ENCODE data around the gene ANKS1B. TPM values are rescaled to one million over a fixed set of nuclear protein-coding genes. Genes with fewer than 3 reads are reported as not detected.

The ANKS1B gene
- total and polyA plus RNA-seq, 10 of the 15 experiments (the other 5 are each of a cell fraction or from before 2014, with no cell fraction given) = 0.16 to 1.3 (median 0.82) TPM; not detected in 7

GRCh38 chr12:99343960-99344359 lies 640.8 kb downstream of the ANKS1B start:
- intact Hi-C loops (cut with micrococcal nuclease; ENCODE audit: unreplicated experiment) (no loop called here), in situ Hi-C loops (cut with MboI) (no loop called here)
- Histone ChIP-seq H3K4me1 (ENCODE audit: control insufficient read depth, insufficient read depth, low read length) (no peaks in the 10 kb centered on the region), H3K4me2 (ENCODE audit: control insufficient read depth, insufficient read depth) (no peak overlapping the region), H3K27ac (ENCODE audit: control insufficient read depth, insufficient read depth) (no peak overlapping the region), H2AFZ (ENCODE audit: control insufficient read depth, low read depth, low read length) (no peak overlapping the region), H3K79me2 (ENCODE audit: control insufficient read depth, insufficient read depth, low read length) (no peaks in the 10 kb centered on the region), H4K20me1 (ENCODE audit: control insufficient read depth, insufficient read depth) (no peaks in the 10 kb centered on the region), H3K9ac (ENCODE audit: control insufficient read depth, insufficient read depth, low read length) (no peak overlapping the region), H3K9me3 (replicated peaks; ENCODE audit: control insufficient read depth, insufficient read depth, low read length) (no peaks in the 10 kb centered on the region; the same call in 2 of the 3 replicates), H3K27me3 (replicated peaks in 1 of 2; ENCODE audit: control insufficient read depth in 2 of 2, insufficient read depth in 2 of 2, low read length in 1 of 2) (no peaks in the 10 kb centered on the region), H3K36me3 (ENCODE audit: control insufficient read depth in 2 of 2, insufficient read depth in 2 of 2, low read length in 1 of 2) (no peaks in the 10 kb centered on the region), H3K4me3 (no peak overlapping the region)
- CTCF ChIA-PET = no interaction called here
- POLR2A ChIA-PET = no interaction called here
- RAD21 ChIA-PET (ENCODE audit: unreplicated experiment) = no interaction called here
- SMC1A ChIA-PET (ENCODE audit: uncharacterized antibody, unreplicated experiment) = no interaction called here
- no TSS peak for BruUV-seq (replicated peaks)
- TF ChIP-seq BHLHE40 (IDR thresholded peaks at IDR 0.05; ENCODE audit: borderline replicate concordance in 1 of 2, low read depth in 2 of 2, low read length in 1 of 2) = no peak
- TF ChIP-seq ELK1 (IDR thresholded peaks at IDR 0.05; ENCODE audit: low read depth, low read length) = no peak
- TF ChIP-seq FOXK2 (IDR thresholded peaks at IDR 0.05) = no peak
- TF ChIP-seq ATF3 (IDR thresholded peaks at IDR 0.05; ENCODE audit: borderline replicate concordance, extremely low read depth, low read depth, low read length) = no peak
- TF ChIP-seq ZBED1 (IDR thresholded peaks at IDR 0.05; ENCODE audit: borderline replicate concordance) = no peak
- no peak for DNase-seq (ENCODE audit: low read depth, low spot score)
- FAIRE-seq = no peak
- ATAC-seq = no peak

- CTCF ChIA-PET = no interaction called here
- Histone ChIP-seq H3K27me3 (replicated peaks in 1 of 2; ENCODE audit: control insufficient read depth in 2 of 2, insufficient read depth in 2 of 2, low read length in 1 of 2) (no peaks in the 10 kb centered on the region), H3K4me3 (no peak overlapping the region), H3K4me1 (ENCODE audit: control insufficient read depth, insufficient read depth, low read length) (no peaks in the 10 kb centered on the region), H3K79me2 (ENCODE audit: control insufficient read depth, insufficient read depth, low read length) (no peaks in the 10 kb centered on the region), H3K36me3 (ENCODE audit: control insufficient read depth in 2 of 2, insufficient read depth in 2 of 2, low read length in 1 of 2) (no peaks in the 10 kb centered on the region), H4K20me1 (ENCODE audit: control insufficient read depth, insufficient read depth) (no peaks in the 10 kb centered on the region), H2AFZ (ENCODE audit: control insufficient read depth, low read depth, low read length) (no peak overlapping the region), H3K9ac (ENCODE audit: control insufficient read depth, insufficient read depth, low read length) (no peak overlapping the region), H3K27ac (ENCODE audit: control insufficient read depth, insufficient read depth) (no peak overlapping the region), H3K9me3 (replicated peaks; ENCODE audit: control insufficient read depth, insufficient read depth, low read length) (no peaks in the 10 kb centered on the region), H3K4me2 (ENCODE audit: control insufficient read depth, insufficient read depth) (no peak overlapping the region)
- WGBS (ENCODE audit: insufficient coverage, insufficient replicate concordance, low lambda C conversion rate, missing lambda C conversion rate) = 29% methylated on average over 3 of the region's 3 CpGs
- TF ChIP-seq JUNB (IDR thresholded peaks at IDR 0.05) = no peak
- no peak for TF ChIP-seq MXI1 (IDR thresholded peaks at IDR 0.05; ENCODE audit: low read depth, low read length)
- no peak for TF ChIP-seq CTCF (IDR thresholded peaks at IDR 0.05 in 2 of 3, conservative IDR thresholded peaks at IDR 0.05 in 1 of 3; ENCODE audit: control insufficient read depth in 2 of 3, extremely low read depth in 1 of 3, insufficient read depth in 1 of 3, low read depth in 3 of 3, low read length in 3 of 3)
- TF ChIP-seq RBBP5 (conservative IDR thresholded peaks at IDR 0.05) = no peak
- no peak for TF ChIP-seq PAX8 (IDR thresholded peaks at IDR 0.05)
- no peak for TF ChIP-seq SIN3A (IDR thresholded peaks at IDR 0.05; ENCODE audit: low read depth, low read length)
- BruUV-seq (replicated peaks) = no TSS peak
- SMC1A ChIA-PET (ENCODE audit: uncharacterized antibody, unreplicated experiment) = interaction anchor here (1.5 kb wide), 1 partner anchor 10 kb away, joined by 7 read pairs; no protein-coding TSS in a partner anchor
- no peak for ATAC-seq
- no peak for FAIRE-seq
- no peak for DNase-seq (ENCODE audit: low read depth, low spot score)
- POLR2A ChIA-PET = no interaction called here
- RAD21 ChIA-PET (ENCODE audit: unreplicated experiment) = no interaction called here
- in situ Hi-C loops (cut with MboI) = no loop called here
- intact Hi-C loops (cut with micrococcal nuclease; ENCODE audit: unreplicated experiment) = no loop called here
Measured at GRCh38 chr12:99339663-99340062, 645.1 kb downstream of the ANKS1B start.
